Stimulated activated naive CD8-positive, alpha-beta T cell treated with anti-CD3 and anti-CD28 coated beads, Interleukin-15, amount 100 ng/mL, for 72 hours (primary cell): Measurements from ENCODE around the gene ZNF554.
A peak's percentile ranks its signal among the peaks of the same experiment; 100 is the strongest.
"Not testable (repeated sequence)": the region's sequence is repeated elsewhere in the genome, so short reads cannot be mapped to it uniquely, and the experiment has no call there.

Experiments
- ATAC-seq: fragments of 150-1000 bp; cut with Tn5 transposase; 2 replicates; pipeline ENCODE4 v1.10.0; 2021; ENCODE audit warnings: mild to moderate bottlenecking, moderate library complexity
- DNase-seq, 2 donors: peaks; one replicate each; pipeline ENCODE4 v3.0.0; 2021 to 2022
- H3K27ac Mint-ChIP-seq, 2 donors: one replicate each; pipeline ENCODE4 v1.8.0; 2022; ENCODE audit warnings: mild to moderate bottlenecking in 2 of 2, mixed read lengths in 2 of 2, moderate library complexity in 2 of 2
- H3K27me3 Mint-ChIP-seq: one replicate; pipeline ENCODE4 v1.8.0; 2022; ENCODE audit warnings: mixed read lengths
- H3K4me1 Mint-ChIP-seq: one replicate; pipeline ENCODE4 v1.8.0; 2022; ENCODE audit warnings: mild to moderate bottlenecking, mixed read lengths
- H3K4me3 Mint-ChIP-seq, 2 donors: one replicate each; pipeline ENCODE4 v1.8.0; 2022; ENCODE audit warnings: mild to moderate bottlenecking in 2 of 2, mixed read lengths in 2 of 2, moderate library complexity in 1 of 2
- H3K9me3 Mint-ChIP-seq, 2 donors: one replicate each; pipeline ENCODE4 v1.8.0; 2022; ENCODE audit warnings: mixed read lengths in 2 of 2

Gene ZNF554

DNA sequence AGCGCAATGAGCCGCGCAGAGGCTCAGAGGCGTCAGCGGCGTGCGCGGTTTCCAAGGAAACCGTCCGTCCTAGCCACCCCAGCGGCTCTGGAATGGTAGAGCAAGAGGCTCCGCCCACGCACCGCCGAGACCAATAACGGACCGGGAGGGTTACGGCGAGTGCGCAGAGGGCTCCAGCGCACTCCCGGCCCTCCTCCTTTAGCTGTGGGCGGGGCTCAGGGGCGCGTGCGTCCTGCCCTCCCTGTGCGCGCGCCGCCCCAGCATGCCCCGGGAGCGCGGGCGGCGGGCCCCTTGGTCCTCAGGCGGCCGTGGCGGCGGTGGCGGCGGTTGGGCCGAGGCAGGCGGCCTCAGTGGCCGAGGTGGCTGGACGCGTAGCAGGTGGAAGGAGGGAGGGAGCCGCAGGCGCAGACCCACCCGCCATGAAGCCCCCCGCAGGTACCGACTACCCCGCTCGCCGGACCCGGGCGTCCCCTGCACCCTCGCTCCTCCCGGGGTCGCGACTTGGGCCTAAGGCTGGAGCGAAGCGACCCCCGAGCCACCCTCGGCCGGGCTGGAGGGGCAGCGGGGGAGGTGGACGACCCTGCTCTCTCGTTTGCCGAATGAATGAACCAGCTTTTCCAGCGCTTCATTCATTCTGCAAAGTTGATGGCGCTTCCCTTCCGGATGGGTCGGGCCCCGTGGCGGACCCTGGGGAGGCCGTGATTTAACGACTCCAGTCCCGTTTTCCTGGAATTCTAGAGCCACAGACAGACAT, 34.2 kb upstream of the ZNF554 start, which contains the start of gene THOP1:
THOP1 (plus strand) TSS at position 260 of the 754 bp plus-strand sequence; CDS start at position 420, 160 bp downstream.
- Mint-ChIP-seq H3K4me1 (peaks cover 88% of the 10 kb centered on the region), H3K4me3 (peak within 1 kb of the TSS; percentile 91 to 96), H3K9me3 (no peaks in the 10 kb centered on the region)

DNA sequence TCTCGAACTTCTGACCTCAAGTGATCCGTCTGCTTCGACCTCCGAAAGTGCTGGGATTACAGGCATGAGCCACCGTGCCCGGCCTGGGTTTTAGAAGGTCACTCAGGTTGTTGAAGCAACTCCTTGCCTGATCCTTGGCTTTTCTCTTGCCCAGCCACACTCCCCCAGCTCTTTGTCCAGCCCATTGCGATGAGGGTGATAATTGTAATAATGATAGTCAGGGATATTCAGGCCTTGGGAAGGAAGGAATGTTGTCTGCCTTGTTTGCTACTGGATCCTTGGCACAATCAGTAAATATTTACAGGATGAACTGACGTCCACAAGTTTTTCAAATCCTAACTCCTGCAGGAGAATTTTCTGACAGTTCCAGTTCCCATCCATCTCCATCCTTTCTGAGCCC, 32.6 kb upstream of the ZNF554 start:
- Mint-ChIP-seq H3K4me1 (peaks cover 77% of the 10 kb centered on the region), H3K9me3 (no peaks in the 10 kb centered on the region), H3K27ac (no peak overlapping the region), H3K4me3 (peak overlapping the region; percentile 91 to 96), H3K27me3 (no peaks in the 10 kb centered on the region)
- ATAC-seq (no peak), DNase-seq (no peak)

More for the DNA sequence above, 34.2 kb upstream of the ZNF554 start, which contains the start of gene THOP1:
- H3K27me3 Mint-ChIP-seq: no peaks in the 10 kb centered on the region
- ATAC-seq: peak; percentile 83
- H3K27ac Mint-ChIP-seq: peak within 1 kb of the TSS; percentile 87 to 93
- DNase-seq: peak; percentile 98 to 100

DNA sequence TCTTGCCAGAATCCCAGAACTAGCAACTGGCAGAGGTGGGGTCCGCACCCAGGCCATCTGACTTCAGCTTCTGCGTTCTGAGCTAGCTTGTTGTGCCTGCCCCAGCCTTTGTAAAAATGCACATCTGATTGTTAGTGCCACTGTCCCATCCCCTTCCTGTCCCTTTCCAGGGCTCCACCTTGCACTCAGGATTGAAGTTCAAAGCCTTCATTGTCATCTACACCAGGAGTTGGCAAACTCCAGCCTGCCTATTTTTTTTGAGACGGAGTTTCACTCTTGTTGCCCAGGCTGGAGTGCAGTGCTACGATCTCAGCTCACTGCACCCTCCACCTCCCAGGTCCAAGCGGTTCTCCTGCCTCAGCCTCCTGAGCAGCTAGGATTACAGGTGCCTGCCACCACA, 31.4 kb upstream of the ZNF554 start:
- Mint-ChIP-seq H3K27me3 (no peaks in the 10 kb centered on the region), H3K27ac (peak overlapping the region; percentile 74 to 78), H3K4me3 (peak overlapping the region in 1 of 2 donors; percentile 43), H3K4me1 (peaks cover 73% of the 10 kb centered on the region), H3K9me3 (no peaks in the 10 kb centered on the region)
- no peak for DNase-seq
- no peak for ATAC-seq

DNA sequence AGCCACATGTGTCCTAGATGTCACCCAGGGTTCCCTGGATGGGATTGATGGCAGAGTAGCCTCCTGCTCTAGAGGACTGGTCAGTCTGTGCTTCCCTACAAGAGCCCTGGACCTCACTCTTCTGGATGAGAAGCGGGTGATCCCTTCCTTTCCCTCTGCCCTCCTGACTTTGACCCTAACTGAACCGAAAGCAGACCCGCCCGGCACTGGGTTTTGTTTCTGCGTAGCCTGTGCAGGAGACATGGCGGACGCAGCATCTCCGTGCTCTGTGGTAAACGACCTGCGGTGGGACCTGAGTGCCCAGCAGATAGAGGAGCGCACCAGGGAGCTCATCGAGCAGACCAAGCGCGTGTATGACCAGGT, 29.5 kb upstream of the ZNF554 start:
- no peak overlapping the region for H3K27ac Mint-ChIP-seq
- DNase-seq: no peak
- no peaks in the 10 kb centered on the region for H3K27me3 Mint-ChIP-seq
- no peaks in the 10 kb centered on the region for H3K9me3 Mint-ChIP-seq
- H3K4me1 Mint-ChIP-seq: peaks cover 54% of the 10 kb centered on the region
- ATAC-seq: no peak
- H3K4me3 Mint-ChIP-seq: no peak overlapping the region

DNA sequence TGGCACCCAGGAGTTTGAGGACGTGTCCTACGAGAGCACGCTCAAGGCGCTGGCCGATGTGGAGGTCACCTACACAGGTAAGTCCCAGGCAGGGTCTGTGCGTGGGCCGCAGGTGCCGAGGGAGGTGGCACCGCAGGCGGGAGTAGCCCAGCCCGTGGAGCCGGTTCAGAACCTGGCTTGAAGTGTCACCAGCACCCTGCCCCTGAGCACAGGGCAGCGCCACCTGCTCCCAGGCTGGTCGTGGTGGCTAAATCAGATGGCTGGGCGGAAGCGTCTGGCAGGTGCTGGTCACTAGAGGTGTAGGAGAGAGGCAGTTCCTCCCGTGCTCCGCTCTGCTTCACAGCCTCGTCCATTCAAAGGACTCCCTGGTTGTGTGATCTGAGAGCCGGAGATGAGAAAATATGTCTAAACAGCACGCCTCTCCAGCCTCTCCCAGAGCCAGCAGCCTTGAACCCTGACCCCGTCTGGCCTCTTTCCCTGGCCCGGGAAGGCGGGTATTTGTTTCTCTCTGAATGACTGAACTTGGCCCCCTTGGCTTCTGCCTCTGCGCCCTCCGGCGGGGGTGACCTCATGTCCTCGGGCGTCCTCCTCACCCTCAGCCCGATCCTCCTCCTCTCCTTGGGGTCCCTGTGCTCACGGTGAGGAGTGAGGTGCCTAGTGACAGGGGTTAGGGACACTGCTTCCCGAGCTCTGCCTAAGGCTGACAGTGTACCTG, 29.0 kb upstream of the ZNF554 start:
- no peaks in the 10 kb centered on the region for H3K9me3 Mint-ChIP-seq
- H3K4me3 Mint-ChIP-seq: peak overlapping the region in 1 of 2 donors; percentile 16
- no peak for DNase-seq
- no peak for ATAC-seq
- H3K27ac Mint-ChIP-seq: peak overlapping the region in 1 of 2 donors; percentile 54
- H3K4me1 Mint-ChIP-seq: peaks cover 52% of the 10 kb centered on the region
- no peaks in the 10 kb centered on the region for H3K27me3 Mint-ChIP-seq

DNA sequence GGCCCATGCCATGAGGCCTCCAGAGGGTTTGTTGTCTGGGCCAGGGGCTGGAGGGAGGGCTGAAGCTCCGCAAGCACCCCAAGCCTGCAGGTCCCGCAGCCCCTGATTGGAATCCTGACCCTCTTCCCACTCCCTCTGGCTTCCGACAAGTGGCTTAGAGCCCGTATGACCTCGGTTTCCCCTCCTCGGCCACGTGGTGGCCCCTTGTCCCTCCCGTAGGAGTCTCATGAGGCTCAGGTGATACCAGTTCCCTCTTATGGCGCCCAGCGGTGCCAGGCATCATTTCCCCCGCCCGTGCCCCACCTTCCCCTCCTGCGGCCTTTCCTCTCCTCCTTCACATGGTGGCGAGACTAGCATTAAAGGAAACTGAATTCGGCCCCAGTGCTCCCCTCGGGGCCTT, 28.2 kb upstream of the ZNF554 start:
- ATAC-seq: no peak
- H3K27ac Mint-ChIP-seq: no peak overlapping the region
- no peaks in the 10 kb centered on the region for H3K9me3 Mint-ChIP-seq
- H3K4me1 Mint-ChIP-seq: peaks cover 44% of the 10 kb centered on the region
- no peak for DNase-seq
- no peak overlapping the region for H3K4me3 Mint-ChIP-seq
- no peaks in the 10 kb centered on the region for H3K27me3 Mint-ChIP-seq

DNA sequence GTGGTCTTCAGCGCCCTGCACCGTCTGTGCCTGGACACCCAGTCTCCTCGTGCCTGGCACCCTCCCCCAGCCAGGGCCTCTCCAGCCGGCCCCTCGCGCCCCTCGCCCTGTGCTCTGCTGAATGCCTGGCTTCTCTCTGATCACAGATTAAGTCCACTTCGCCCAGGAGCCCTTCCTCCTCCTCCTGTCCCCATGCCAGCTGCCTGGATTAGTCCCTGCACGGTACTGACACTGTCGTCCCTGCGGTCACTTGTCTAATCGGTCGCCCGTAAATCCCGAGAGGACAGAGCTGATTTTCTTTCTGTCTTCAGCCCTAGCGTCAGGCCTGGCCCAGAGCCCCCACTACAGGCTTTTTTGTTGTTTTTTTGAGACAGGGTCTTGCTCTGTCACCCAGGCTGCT, 27.8 kb upstream of the ZNF554 start:
- H3K9me3 Mint-ChIP-seq: no peaks in the 10 kb centered on the region
- no peak for DNase-seq
- H3K27ac Mint-ChIP-seq: no peak overlapping the region
- H3K4me1 Mint-ChIP-seq: peaks cover 40% of the 10 kb centered on the region
- ATAC-seq: no peak
- no peak overlapping the region for H3K4me3 Mint-ChIP-seq
- H3K27me3 Mint-ChIP-seq: no peaks in the 10 kb centered on the region

DNA sequence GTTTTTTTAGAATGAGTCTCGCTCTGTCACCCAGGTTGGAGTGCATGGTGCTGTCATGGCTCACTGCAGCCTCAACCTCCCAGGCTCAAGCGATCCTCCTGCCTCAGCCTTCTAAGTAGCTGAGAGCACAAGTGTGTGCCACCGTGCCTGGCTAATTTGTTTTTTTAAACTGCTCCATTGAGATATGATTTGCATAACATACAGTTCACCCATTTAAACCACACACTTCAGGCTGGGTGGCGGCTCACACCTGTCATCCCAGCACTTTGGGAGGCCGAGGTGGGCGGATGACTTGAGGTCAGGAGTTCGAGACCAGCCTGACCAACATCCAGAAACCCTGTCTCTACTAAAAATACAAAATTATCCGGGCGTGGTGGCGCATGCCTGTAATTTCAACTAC, 27.0 kb upstream of the ZNF554 start:
- not testable (repeated sequence) for H3K4me3 Mint-ChIP-seq, ATAC-seq, H3K27ac Mint-ChIP-seq, H3K27me3 Mint-ChIP-seq, H3K9me3 Mint-ChIP-seq, DNase-seq
- peaks cover 32% of the 10 kb centered on the region for H3K4me1 Mint-ChIP-seq

DNA sequence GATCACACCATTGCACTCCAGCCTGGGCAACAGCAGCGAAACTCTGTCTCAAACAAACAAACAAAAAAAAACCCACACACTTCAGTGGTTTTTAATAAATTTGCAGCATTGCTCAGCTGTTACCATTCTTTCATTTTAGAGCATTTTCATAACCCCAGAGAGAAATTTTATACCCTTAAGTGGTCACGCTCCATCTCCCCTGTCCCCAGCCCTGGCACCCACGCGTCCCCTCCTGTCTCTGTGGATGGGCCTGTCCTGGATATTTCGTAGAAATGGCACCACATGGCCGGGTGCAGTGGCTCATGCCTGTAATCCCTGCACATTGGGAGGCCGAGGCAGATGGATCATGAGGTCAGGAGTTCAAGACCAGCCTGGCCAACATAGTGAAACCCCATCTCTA, 26.5 kb upstream of the ZNF554 start:
- DNase-seq (no peak), ATAC-seq (no peak)
- Mint-ChIP-seq H3K9me3 (no peaks in the 10 kb centered on the region), H3K27me3 (no peaks in the 10 kb centered on the region), H3K27ac (no peak overlapping the region), H3K4me3 (no peak overlapping the region), H3K4me1 (peaks cover 27% of the 10 kb centered on the region)

DNA sequence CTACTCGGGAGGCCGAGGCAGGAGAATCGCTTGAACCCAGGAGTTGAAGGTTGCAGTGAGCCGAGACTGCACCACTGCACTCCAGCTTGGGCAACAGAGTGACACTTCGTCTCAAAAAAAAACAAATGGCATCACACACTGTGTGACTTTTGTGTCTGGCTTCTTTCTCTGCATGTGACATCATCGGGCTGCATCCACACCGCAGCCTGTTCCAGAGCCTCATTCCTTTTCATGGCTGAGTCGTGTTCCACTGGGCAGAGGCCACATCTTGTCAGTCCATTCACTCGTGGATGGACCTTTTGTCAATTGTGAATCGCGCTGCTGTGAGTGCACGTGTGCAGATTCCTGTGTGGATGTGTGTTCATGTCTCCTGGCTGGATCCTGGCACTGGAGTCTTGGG, 26.1 kb upstream of the ZNF554 start:
- peaks cover 23% of the 10 kb centered on the region for H3K4me1 Mint-ChIP-seq
- DNase-seq (no peak), ATAC-seq (no peak)
- H3K27me3 Mint-ChIP-seq: no peaks in the 10 kb centered on the region
- H3K27ac Mint-ChIP-seq: no peak overlapping the region
- H3K9me3 Mint-ChIP-seq: no peaks in the 10 kb centered on the region
- H3K4me3 Mint-ChIP-seq: no peak overlapping the region

DNA sequence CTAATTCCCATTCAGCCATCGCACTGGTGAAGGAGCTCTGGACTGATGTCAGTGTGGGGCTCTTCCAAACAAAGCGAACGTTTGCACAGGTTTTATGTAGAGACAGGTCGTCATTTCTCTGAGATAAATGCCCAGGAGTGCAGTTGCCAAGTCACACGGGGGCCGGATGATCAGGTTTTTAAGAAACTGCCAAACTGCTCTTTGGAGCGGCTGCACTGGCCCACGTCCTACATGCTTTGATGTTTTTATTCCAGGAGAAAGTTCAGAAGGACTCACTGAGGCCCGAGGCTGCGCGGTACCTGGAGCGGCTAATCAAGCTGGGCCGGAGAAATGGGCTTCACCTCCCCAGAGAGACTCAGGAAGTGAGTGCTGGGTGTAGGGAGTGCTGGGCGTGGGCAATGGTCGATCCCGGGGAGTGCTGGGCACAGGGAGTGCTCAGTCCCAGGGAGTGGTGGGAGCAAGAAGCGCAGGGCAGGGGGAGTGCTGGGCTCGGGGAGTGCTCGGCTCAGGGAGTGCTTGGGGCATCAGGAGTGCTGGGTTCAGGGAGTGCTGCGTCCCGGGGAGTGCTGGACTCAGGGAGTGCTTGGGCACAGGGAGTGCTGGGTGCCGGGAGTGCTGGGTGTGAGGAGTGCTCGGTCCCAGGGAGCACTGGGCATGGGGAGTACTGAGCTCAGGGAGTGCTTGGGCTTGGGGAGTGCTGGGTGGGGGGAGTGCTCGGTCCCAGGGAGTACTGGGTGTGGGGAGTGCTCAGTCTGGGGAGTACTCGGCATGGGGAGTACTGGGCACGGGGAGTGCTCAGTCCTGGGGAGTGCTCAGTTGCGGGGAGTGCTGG, 23.6 kb upstream of the ZNF554 start:
- H3K4me1 Mint-ChIP-seq: peaks cover 5% of the 10 kb centered on the region
- no peak for DNase-seq
- no peak overlapping the region for H3K4me3 Mint-ChIP-seq
- H3K9me3 Mint-ChIP-seq: no peaks in the 10 kb centered on the region
- H3K27ac Mint-ChIP-seq: peak overlapping the region in 1 of 2 donors; percentile 31
- H3K27me3 Mint-ChIP-seq: no peaks in the 10 kb centered on the region
- ATAC-seq: peak; percentile 31

DNA sequence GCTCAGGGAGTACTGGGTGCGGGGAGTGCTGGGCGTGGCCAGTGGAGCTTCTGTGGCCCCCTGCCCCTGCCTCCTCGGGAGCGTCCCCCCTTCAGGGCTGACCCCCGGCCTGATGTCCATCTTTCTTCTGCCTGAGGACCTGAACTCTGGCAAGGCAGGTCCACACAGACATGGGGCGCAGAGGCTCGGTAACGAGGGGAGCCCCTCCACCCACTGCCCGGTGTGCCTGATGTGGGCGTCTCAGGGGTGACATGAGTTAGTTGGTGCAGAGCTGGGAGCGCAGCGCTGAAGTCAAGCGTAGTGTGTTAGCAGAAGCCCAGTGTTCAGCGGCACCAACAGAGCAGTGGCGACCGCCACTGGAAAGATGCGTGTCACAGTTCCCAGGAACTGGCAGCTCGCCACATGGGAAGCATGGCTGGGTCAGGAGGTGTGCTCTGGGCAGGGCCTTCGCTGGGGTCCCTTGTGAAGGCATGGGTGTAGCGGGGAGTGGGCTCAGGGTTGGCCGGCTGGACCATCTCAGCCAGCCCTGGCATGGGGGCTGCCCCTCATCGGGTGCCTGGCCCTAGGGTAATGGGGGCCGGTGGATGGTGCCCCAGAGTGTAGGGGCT, 22.9 kb upstream of the ZNF554 start:
- ATAC-seq: no peak
- H3K27me3 Mint-ChIP-seq: no peaks in the 10 kb centered on the region
- H3K4me1 Mint-ChIP-seq: peaks cover 6% of the 10 kb centered on the region
- DNase-seq: no peak
- no peaks in the 10 kb centered on the region for H3K9me3 Mint-ChIP-seq
- peak overlapping the region in 1 of 2 donors; percentile 14 for H3K27ac Mint-ChIP-seq
- H3K4me3 Mint-ChIP-seq: no peak overlapping the region

DNA sequence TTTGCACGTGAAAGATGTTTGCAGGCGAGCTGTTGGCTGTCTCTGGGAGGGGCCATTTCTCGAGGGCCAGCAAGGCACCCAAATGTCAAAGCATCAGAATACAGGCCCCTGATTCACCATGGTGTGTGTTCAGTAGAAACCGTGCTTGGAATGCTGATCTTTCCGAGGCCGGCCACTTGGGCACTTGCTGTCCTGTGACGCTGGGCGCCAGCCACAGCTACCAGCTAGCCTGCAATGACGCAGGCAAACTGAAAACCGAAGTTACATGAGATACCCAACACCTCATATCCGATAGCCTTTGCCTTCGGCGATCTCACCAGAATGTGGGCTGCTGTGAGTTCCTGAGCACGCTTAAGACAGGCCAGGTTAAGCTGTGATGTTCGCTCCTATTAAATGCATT, 22.4 kb upstream of the ZNF554 start:
- Mint-ChIP-seq H3K4me3 (no peak overlapping the region), H3K27ac (no peak overlapping the region), H3K9me3 (no peaks in the 10 kb centered on the region), H3K27me3 (no peaks in the 10 kb centered on the region), H3K4me1 (peaks cover 6% of the 10 kb centered on the region)
- ATAC-seq (no peak), DNase-seq (no peak)

DNA sequence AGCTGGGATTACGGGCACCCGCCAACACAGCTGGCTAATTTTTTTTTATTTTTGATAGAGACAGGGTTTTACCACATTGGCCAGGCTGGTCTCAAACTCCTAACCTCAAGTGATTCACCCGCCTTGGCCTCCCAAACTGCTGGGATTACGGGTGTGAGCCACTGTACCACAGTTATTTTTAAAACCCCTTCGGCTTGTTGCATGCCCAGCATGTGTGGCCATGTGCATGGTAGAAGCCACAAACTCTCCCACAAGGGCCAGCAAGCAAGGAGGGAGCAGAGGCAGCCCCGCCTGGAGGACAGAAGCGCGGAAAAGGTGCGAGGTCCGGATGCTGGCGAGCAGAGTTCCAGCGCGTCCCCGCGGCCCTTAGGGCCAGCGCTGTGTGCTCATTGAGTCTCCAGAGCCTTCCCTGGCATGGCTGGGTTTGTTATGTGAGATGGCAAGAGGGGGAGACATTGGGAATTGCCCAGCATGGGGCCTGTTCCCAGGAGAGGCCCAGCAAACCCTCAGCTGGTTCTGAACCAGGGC, 21.4 kb upstream of the ZNF554 start:
- no peak for DNase-seq
- Mint-ChIP-seq H3K27ac (no peak overlapping the region), H3K4me3 (no peak overlapping the region), H3K9me3 (no peaks in the 10 kb centered on the region), H3K4me1 (peaks cover 7% of the 10 kb centered on the region), H3K27me3 (no peaks in the 10 kb centered on the region)
- no peak for ATAC-seq

DNA sequence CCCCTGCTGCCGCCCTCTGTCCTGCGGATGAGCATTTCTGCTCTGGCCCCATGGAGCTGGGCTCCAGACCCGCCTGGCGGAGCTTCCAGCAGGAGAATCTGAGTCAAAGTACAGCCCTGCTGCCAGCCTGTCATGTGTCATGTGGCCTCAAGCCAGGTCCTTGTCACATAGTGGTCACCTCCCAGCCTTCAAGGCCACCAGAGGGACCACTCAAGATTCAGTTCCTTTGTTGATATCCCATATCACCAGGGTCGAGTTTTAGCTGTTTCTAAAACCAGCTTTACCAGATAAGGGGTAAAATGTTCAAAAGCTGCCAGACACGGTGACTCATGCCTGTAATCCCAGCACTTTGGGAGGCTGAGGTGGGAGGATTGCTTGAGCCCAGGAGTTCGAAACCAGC, 20.9 kb upstream of the ZNF554 start:
- Mint-ChIP-seq H3K9me3 (no peaks in the 10 kb centered on the region), H3K4me1 (peaks cover 12% of the 10 kb centered on the region), H3K27ac (peak overlapping the region in 1 of 2 donors; percentile 59), H3K27me3 (no peaks in the 10 kb centered on the region), H3K4me3 (no peak overlapping the region)
- ATAC-seq (no peak), DNase-seq (no peak)
